SK-N-SH treated with all-trans-retinoic acid at 6 μM for 48 hours (cell line): ENCODE results near the gene PTP4A2.

ENCODE experiments used
- TF ChIP-seq, protein P1 (sequence below): fragments of 250-450 bp; sonication (Bioruptor Pico); IDR thresholded peaks from 2 replicates; pipeline ENCODE4 v1.5.1; 2020; ENCODE audit warnings: low read depth, mild to moderate bottlenecking, moderate library complexity

Gene PTP4A2

DNA sequence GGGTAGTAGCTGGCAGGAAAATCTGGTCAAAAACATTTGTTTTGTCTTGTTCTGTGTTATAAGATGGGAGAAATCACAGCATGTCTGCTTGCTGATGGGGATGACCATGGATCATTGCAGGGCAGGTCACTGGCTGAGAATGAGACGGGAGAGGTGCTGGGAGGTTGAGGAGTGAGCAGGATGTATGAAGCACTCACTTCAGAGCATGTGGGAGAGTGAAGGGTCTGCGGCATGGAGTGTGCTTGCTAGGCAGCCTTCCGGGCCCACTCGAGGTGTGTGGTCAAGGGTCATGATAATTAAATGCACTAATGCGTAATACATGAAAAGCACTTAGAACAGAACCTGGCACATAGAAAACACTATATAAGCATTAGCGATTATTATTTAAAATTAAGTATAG, 80.3 kb downstream of the PTP4A2 start (continued):
- TF ChIP-seq, protein P1, sequence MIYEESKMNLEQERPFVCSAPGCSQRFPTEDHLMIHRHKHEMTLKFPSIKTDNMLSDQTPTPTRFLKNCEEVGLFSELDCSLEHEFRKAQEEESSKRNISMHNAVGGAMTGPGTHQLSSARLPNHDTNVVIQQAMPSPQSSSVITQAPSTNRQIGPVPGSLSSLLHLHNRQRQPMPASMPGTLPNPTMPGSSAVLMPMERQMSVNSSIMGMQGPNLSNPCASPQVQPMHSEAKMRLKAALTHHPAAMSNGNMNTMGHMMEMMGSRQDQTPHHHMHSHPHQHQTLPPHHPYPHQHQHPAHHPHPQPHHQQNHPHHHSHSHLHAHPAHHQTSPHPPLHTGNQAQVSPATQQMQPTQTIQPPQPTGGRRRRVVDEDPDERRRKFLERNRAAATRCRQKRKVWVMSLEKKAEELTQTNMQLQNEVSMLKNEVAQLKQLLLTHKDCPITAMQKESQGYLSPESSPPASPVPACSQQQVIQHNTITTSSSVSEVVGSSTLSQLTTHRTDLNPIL: no peak
